H1 (cell line): ENCODE data around the gene PDIA2. TPM values are rescaled to one million over a fixed set of nuclear protein-coding genes. Genes with fewer than 3 reads are reported as not detected.

Experiments
- BACH1 ChIP-seq: IDR thresholded peaks from 2 replicates; pipeline ENCODE4 v1.6.1; 2012; ENCODE audit warnings: low read length, improper control_type of control experiment
- GABPA ChIP-seq: IDR thresholded peaks from 2 replicates; pipeline ENCODE4 v1.6.1; 2011; ENCODE audit warnings: mild to moderate bottlenecking, low read length, moderate library complexity, borderline replicate concordance; ENCODE audit not compliant: insufficient read depth
- polyA plus RNA-seq, 7 experiments: library from polyadenylated mRNA; depleted of rRNA in 3 of 7; stranded (reverse) in 5 of 7; unstranded in 2 of 7; fragments of >200 nt in 5 of 7; fragments of 200-250 nt in 2 of 7; gene quantifications; 1 replicate in 5 of 7; 2 replicates in 1 of 7; 4 replicates in 1 of 7; pipeline versions ENCODE4 v1.2.1 to v1.2.3, GENCODE V29; 2011 to 2013; ENCODE audit warnings: missing spikeins in 2 of 7, mixed read lengths in 2 of 7
- total RNA-seq: library from RNA; stranded (reverse); fragmentation: NEBNext Ultra II Directional; extraction: Animal tissue kit (Norgen Biotek cat#: 25700); gene quantifications from 2 replicates; pipeline ENCODE4 v1.2.1, GENCODE V29; 2021

The PDIA2 gene
- total and polyA plus RNA-seq, 2 of the 8 experiments (the other 6 are each of a cell fraction or from before 2014, with no cell fraction given): 0.34 to 0.50 TPM

DNA sequence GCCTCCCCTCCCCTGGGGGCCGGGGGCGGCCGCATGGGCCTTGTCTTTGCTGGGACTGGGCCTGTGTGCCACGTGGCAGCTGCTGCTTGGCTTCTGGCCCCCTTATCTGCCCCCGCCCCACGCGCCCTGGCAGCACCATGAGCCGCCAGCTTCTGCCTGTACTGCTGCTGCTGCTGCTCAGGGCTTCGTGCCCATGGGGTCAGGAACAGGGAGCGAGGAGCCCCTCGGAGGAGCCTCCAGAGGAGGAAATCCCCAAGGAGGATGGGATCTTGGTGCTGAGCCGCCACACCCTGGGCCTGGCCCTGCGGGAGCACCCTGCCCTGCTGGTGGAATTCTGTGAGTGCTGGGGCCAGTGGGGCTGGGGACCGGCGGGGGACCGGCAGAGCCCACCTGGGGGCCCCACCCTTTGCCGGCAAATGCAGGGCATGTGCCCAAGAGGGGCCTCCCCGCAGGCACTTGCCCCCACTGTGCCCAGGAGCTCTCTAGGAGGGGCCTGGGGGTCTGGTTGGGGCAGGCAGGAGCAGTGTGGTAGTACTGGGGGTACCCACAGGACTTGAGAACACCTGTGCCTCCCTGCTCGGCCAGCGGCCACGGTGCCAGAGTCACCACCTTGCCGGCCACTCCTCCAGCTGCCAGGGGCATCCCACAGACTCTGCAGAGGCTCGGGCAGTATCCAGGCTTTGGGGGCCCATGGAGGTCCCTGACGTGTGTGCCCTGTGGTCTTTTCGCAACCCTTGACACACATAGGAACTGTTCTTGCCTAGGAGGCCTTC lies at the start of gene PDIA2 (continued):
- TF ChIP-seq GABPA: no peak
- no peak for TF ChIP-seq BACH1
